DND-41 (cell line): Measurements from ENCODE around the gene TAB3.

Source experiments
- ATAC-seq: fragments of 200-7000 bp; cut with Tn5 transposase; 3 replicates; pipeline ENCODE4 v1.9.1; 2021; ENCODE audit warnings: low read depth; ENCODE audit not compliant: insufficient read depth
- DNase-seq: peaks from one replicate; pipeline ENCODE4 v3.0.0-alpha.2; 2020
- H2AFZ ChIP-seq: 2 replicates; pipeline ENCODE4 v1.6.0; 2012; ENCODE audit warnings: low read depth, low read length
- H3K27ac ChIP-seq: 2 replicates; pipeline ENCODE4 v1.5.1; 2012; ENCODE audit warnings: low read length, inconsistent platforms
- H3K27me3 ChIP-seq: fragments of 200-600 bp; sonication (generic); 2 replicates; pipeline ENCODE4 v1.6.0; 2012; ENCODE audit warnings: low read length, mild to moderate bottlenecking, inconsistent platforms; ENCODE audit not compliant: insufficient read depth, poor library complexity
- H3K36me3 ChIP-seq: 2 replicates; pipeline ENCODE4 v1.5.1; 2012; ENCODE audit warnings: low read length, inconsistent platforms; ENCODE audit not compliant: insufficient read depth
- H3K4me1 ChIP-seq: 2 replicates; pipeline ENCODE4 v1.5.1; 2012; ENCODE audit warnings: mild to moderate bottlenecking, low read length; ENCODE audit not compliant: insufficient read depth
- H3K4me2 ChIP-seq: 2 replicates; pipeline ENCODE4 v1.6.0; 2012; ENCODE audit warnings: mild to moderate bottlenecking, moderate library complexity, low read length, inconsistent platforms; ENCODE audit not compliant: insufficient read depth
- H3K4me3 ChIP-seq, 2 experiments: fragments of 200-600 bp in 1 of 2; shearing (Covaris generic) in 1 of 2; 2 replicates each; pipeline ENCODE4 v1.5.1; 2012 to 2016; ENCODE audit warnings: inconsistent platforms in 2 of 2, low read length in 2 of 2, mild to moderate bottlenecking in 2 of 2, low read depth in 1 of 2, moderate library complexity in 1 of 2
- H3K79me2 ChIP-seq: 2 replicates; pipeline ENCODE4 v1.6.0; 2012; ENCODE audit warnings: low read length, inconsistent platforms; ENCODE audit not compliant: insufficient read depth
- H3K9ac ChIP-seq: 2 replicates; pipeline ENCODE4 v1.6.0; 2012; ENCODE audit warnings: low read depth, mild to moderate bottlenecking, inconsistent platforms, low read length, moderate library complexity
- H3K9me3 ChIP-seq: 2 replicates; pipeline ENCODE4 v1.5.1; 2012; ENCODE audit warnings: low read length, moderate library complexity, mild to moderate bottlenecking, inconsistent platforms; ENCODE audit not compliant: insufficient read depth, severe bottlenecking
- H4K20me1 ChIP-seq: 2 replicates; pipeline ENCODE4 v1.6.0; 2012; ENCODE audit warnings: low read length; ENCODE audit not compliant: insufficient read depth
- EZH2 ChIP-seq: IDR thresholded peaks from 3 replicates; pipeline ENCODE4 v1.6.1; 2012; ENCODE audit warnings: borderline replicate concordance, low read depth, mild to moderate bottlenecking, moderate library complexity, low read length, inconsistent platforms; ENCODE audit not compliant: severe bottlenecking
- TF ChIP-seq, protein P1 (sequence below): IDR thresholded peaks from 2 replicates; pipeline ENCODE4 v1.5.1; 2012; ENCODE audit warnings: borderline replicate concordance, low read length, moderate library complexity, mild to moderate bottlenecking; ENCODE audit not compliant: poor library complexity, severe bottlenecking; ENCODE audit errors: extremely low read depth

TAB3 gene

GRCh38 chrX:30777575-30777974 is 111.5 kb downstream of the TAB3 start:
- Histone ChIP-seq H3K36me3 (no peaks in the 10 kb centered on the region), H3K4me1 (no peaks in the 10 kb centered on the region), H3K27ac (no peak overlapping the region), H3K9ac (no peak overlapping the region), H3K79me2 (no peaks in the 10 kb centered on the region), H3K4me2 (no peak overlapping the region), H3K9me3 (no peaks in the 10 kb centered on the region), H3K4me3 (no peak overlapping the region), H4K20me1 (no peaks in the 10 kb centered on the region), H3K27me3 (no peaks in the 10 kb centered on the region), H2AFZ (no peak overlapping the region)
- ATAC-seq (no peak), DNase-seq (no peak)
- TF ChIP-seq, protein P1, sequence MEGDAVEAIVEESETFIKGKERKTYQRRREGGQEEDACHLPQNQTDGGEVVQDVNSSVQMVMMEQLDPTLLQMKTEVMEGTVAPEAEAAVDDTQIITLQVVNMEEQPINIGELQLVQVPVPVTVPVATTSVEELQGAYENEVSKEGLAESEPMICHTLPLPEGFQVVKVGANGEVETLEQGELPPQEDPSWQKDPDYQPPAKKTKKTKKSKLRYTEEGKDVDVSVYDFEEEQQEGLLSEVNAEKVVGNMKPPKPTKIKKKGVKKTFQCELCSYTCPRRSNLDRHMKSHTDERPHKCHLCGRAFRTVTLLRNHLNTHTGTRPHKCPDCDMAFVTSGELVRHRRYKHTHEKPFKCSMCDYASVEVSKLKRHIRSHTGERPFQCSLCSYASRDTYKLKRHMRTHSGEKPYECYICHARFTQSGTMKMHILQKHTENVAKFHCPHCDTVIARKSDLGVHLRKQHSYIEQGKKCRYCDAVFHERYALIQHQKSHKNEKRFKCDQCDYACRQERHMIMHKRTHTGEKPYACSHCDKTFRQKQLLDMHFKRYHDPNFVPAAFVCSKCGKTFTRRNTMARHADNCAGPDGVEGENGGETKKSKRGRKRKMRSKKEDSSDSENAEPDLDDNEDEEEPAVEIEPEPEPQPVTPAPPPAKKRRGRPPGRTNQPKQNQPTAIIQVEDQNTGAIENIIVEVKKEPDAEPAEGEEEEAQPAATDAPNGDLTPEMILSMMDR: no peak
- no peak for TF ChIP-seq EZH2
